Activated naive CD4-positive, alpha-beta T cell treated with anti-CD3 and anti-CD28 coated beads, Interleukin-2, amount 10 ng/mL, durations not matched to agents 7 days and 5 days (primary cell): ENCODE measurements around the gene CGB8.

Experiments used
- CTCF ChIA-PET: fragments of 350-600 bp; sonication (Branson Sonifier 250); formaldehyde crosslinking; loops from one replicate; lab custom pipeline; 2021; ENCODE audit warnings: antibody characterized with exemption; lab: Charles Lee
- DNase-seq: peaks from one replicate; pipeline ENCODE4 v3.0.0-alpha.2; 2020
- H3K27ac Mint-ChIP-seq: one replicate; pipeline ENCODE4 v1.8.0; 2021; ENCODE audit warnings: mild to moderate bottlenecking, moderate library complexity, mixed read lengths
- H3K27me3 Mint-ChIP-seq: one replicate; pipeline ENCODE4 v1.8.0; 2021; ENCODE audit warnings: mild to moderate bottlenecking, mixed read lengths
- H3K36me3 Mint-ChIP-seq: one replicate; pipeline ENCODE4 v1.8.0; 2021; ENCODE audit warnings: mixed read lengths
- H3K4me1 Mint-ChIP-seq: one replicate; pipeline ENCODE4 v1.8.0; 2021; ENCODE audit warnings: mixed read lengths
- H3K4me3 Mint-ChIP-seq: one replicate; pipeline ENCODE4 v1.8.0; 2021; ENCODE audit warnings: mild to moderate bottlenecking, moderate library complexity, mixed read lengths
- H3K9me3 Mint-ChIP-seq: one replicate; pipeline ENCODE4 v1.8.0; 2021; ENCODE audit warnings: mixed read lengths

CGB8 gene

DNA sequence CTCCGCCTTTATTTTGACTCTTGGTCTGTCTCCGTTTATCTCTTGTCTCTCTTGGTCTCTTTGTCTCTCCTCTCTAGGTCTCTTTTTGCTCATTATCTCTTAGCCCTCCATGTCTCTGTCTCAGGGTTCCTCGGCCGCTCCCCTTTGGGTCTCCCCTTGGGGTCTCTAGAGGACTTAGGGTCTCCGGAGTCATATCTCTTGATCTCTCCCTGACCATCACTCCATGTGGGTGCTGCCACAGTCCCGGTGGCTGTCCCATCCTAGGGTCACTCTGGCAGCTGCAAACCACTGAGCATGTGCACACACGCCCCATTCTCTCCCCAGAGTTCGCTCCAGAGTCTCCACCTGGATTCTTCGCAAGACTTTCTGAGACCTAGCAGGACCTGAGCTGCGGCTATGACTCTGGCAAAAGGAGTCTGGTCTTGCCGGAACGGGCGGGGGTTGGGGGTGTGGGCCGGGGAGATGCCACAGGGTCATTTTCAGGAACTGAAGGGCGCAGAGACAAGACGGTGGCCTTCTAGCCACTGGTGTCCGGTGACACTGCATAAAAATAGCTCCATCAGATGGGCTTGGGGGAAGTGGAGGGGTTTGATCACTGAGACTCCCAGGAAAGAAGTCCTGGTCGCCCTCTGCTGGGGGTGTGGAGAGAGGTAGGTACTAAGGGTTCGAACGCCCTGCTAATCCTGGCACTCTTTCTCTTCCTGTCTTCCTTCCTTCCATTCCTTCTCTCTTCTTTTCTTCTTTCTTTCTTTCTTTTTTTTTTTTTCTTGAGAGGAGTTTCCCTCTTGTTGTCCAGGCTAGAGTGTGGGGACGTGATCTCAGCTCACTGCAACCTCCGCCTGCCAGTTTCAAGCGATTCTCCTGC is 24.8 kb upstream of the CGB8 start:
- peaks cover 5% of the 10 kb centered on the region for H3K36me3 Mint-ChIP-seq
- H3K9me3 Mint-ChIP-seq, result no peaks in the 10 kb centered on the region
- H3K27ac Mint-ChIP-seq, result peak overlapping the region; percentile 62
- DNase-seq, result peak; percentile 39
- H3K4me3 Mint-ChIP-seq, result peak overlapping the region; percentile 21
- H3K4me1 Mint-ChIP-seq, result peaks cover 15% of the 10 kb centered on the region
- CTCF ChIA-PET, result interaction anchor here (0.6 to 2.3 kb wide), 8 partner anchors 9 to 76 kb away, joined by 3 to 7 read pairs (median 3); no protein-coding TSS in a partner anchor
- peaks cover 79% of the 10 kb centered on the region for H3K27me3 Mint-ChIP-seq

DNA sequence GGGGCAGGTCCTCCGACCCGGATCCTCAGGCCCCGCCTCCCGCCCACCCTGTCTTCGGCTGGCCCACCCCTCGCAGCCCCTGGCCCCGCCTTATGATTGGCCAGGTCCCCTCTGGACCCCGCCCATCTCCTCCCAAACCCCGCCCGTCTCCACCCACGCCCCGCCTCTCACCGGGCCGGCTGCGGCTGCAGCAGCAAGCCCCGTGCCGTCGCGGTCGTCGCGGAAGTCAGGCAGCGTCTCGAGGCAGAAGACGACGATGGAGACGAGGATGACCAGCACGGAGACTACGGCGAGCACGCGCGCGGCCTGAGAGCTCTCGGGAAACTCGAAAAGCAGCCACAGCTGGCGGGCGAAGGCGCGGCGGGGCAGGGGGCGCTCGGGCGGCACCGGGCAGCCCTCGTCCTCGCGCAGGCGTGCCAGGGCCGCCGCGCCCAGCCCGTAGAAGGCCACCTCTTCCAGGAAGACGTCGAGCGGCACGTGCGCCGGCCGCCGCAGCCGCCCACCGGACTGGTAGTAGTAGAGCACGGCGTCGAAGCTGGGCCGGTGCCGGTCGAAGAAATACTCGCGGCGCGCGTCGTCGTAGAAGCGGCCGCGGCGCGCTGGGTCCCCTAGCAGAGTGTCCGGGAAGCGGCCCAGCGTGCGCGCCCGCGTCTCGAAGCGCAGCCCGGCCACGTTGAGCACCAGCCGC is 23.1 kb upstream of the CGB8 start:
- Mint-ChIP-seq H3K4me1 (peaks cover 15% of the 10 kb centered on the region), H3K9me3 (no peaks in the 10 kb centered on the region), H3K27me3 (peaks cover 92% of the 10 kb centered on the region), H3K27ac (no peak overlapping the region), H3K4me3 (no peak overlapping the region), H3K36me3 (peaks cover 5% of the 10 kb centered on the region)
- CTCF ChIA-PET, result no interaction called here
- DNase-seq, result peak; percentile 49

DNA sequence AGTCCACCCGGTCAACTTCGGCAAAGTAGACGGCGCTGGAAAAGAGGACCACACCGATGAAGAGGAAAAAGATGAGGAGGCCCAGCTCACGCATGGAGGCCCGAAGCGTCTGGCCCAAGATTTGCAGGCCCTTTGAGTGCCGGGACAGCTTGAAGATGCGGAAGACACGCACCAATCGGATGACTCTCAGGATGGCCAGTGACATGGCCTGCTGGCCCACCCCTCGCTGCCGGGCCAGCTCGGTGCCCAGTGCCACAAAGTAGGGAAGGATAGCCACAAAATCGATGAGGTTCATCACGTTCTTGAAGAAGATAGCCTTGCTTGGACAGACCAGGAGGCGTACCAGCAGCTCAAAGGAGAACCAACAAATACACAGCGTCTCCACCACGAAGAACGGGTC is 21.5 kb upstream of the CGB8 start:
- peaks cover 5% of the 10 kb centered on the region for H3K36me3 Mint-ChIP-seq
- H3K27ac Mint-ChIP-seq, result no peak overlapping the region
- H3K4me1 Mint-ChIP-seq, result peaks cover 15% of the 10 kb centered on the region
- H3K27me3 Mint-ChIP-seq, result peaks cover 95% of the 10 kb centered on the region
- no peak overlapping the region for H3K4me3 Mint-ChIP-seq
- DNase-seq, result no peak
- CTCF ChIA-PET, result interaction anchor here (0.9 to 1.3 kb wide), 2 partner anchors 28 to 156 kb away, joined by 3 read pairs; no protein-coding TSS in a partner anchor
- H3K9me3 Mint-ChIP-seq, result no peaks in the 10 kb centered on the region

DNA sequence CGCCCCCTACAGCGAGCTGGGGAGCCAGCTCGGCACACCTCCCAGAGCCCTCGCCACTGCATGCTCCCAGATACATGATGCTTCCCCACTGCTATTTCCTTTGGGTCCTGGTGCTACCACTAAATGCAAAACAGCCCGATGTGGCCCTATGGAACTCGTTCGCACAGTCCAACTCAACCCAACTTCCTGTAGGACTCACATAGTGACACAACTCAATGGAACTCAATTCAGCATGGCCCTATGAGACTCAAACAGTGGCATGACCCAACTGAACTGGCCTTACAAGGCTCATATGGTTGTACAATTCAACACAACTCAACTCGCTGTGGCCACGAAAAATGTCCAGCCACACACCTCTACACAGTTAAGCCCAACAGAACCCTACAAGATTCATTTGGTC is 20.1 kb upstream of the CGB8 start:
- H3K36me3 Mint-ChIP-seq, result peaks cover 5% of the 10 kb centered on the region
- H3K9me3 Mint-ChIP-seq, result no peaks in the 10 kb centered on the region
- no peak overlapping the region for H3K4me3 Mint-ChIP-seq
- CTCF ChIA-PET, result interaction anchor here (1.8 kb wide), 1 partner anchor 130 kb away, joined by 7 read pairs; no protein-coding TSS in a partner anchor
- no peak for DNase-seq
- peaks cover 15% of the 10 kb centered on the region for H3K4me1 Mint-ChIP-seq
- no peak overlapping the region for H3K27ac Mint-ChIP-seq
- peaks cover 96% of the 10 kb centered on the region for H3K27me3 Mint-ChIP-seq

DNA sequence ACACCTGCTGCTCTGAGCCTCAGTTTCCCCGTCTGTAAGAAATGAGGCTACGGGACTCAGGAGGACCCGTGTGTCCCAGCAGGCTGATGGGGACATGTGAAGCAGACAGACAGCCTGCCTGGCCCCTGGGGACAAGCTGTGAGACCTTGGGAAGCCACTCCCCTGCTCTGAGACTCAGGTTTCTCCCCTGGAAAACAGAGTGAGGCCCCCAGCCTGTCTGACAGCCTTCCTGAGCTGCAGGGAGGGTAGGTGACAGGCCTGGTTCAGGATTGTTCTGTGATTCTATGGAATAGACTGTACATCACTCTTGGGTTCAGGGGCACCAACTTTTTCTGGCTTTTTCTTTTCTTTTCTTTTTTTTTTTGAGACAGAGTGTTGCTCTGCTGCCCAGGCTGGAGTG is 18.6 kb upstream of the CGB8 start:
- Mint-ChIP-seq H3K36me3 (no peaks in the 10 kb centered on the region), H3K27me3 (peaks cover 96% of the 10 kb centered on the region), H3K4me1 (peaks cover 6% of the 10 kb centered on the region), H3K4me3 (no peak overlapping the region), H3K9me3 (no peaks in the 10 kb centered on the region), H3K27ac (no peak overlapping the region)
- CTCF ChIA-PET, result no interaction called here
- DNase-seq, result no peak

DNA sequence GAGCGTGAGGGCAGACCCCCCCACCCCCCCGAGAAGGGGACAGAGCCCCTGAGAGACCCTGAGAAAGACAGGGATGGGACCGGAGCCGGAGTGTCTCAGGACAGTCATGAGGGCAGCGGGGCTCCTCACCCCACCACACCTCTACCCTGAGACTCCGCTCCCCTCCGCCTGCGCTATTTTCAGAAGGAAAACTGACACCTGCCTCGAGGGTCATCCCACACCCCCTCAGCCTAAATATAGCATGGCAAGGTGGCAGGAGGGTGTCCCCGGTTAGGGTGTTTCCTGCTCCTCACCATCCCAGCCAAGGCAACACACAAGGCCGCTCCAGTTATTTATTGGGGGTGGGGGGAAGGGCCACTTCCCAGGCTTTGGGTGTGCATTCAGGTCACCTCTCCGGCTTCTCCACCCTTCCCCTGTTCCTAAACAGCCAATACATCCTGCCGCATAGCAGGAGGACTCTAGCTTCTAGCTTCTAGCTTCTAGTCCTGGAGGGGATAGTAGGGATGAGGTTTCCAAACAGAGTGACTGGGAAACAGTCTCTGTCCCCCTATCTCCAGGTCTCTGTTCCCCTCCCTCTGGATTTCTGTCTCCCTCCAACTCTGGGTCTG is 17.1 kb upstream of the CGB8 start:
- CTCF ChIA-PET, result interaction anchor here (1.2 kb wide), 1 partner anchor 32 kb away, joined by 3 read pairs; no protein-coding TSS in a partner anchor
- Mint-ChIP-seq H3K9me3 (no peaks in the 10 kb centered on the region), H3K4me3 (no peak overlapping the region), H3K27me3 (peaks cover 98% of the 10 kb centered on the region), H3K4me1 (no peaks in the 10 kb centered on the region), H3K36me3 (no peaks in the 10 kb centered on the region), H3K27ac (no peak overlapping the region)
- DNase-seq, result no peak

DNA sequence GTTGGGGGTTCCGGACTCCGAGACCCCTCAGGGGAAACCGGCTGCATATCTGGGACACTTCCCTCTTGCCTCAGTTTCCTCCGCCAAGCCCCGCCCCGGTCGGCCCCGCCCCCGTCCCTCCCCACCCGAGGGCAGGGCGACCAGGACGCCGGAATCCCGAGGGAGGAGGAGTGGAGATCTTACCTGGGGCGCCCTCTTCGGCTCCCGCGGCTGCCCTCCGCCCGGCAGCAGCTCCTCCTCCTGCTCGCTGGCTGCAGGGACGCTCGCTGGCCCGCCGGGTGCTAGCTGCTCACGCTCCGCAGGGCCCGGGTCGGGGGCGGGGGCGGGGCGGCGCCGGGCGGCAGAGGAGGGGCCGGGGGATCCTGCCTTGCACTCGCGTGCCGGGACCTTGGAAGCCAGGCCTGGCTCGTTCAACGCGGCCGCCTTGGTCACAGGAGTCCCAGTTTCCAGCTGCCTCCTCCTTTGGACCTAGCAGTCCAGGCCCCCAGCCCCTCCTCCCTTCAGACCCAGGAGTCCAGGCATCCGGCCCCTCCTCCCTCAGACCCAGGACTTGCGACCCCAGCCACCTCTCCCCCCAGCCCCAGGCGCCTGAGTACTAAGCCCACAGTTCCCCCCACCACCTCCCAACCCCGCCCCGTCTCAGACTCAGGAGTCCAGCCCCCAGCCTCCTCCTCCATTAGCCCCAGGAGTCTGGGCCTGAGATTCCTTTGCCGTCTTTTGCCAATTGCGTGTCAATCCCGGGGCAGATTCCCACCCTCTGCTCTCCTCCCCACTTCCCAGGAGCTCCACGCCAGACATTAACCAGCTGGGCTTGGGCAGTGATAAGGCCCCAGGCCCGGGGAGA is 16.1 kb upstream of the CGB8 start, which contains the start of gene NTF4:
TSS of gene NTF4 (minus strand) at position 51 of the 844 bp plus-strand sequence. CDS start 2,821 bp downstream, outside the sequence.
- Mint-ChIP-seq H3K9me3 (no peaks in the 10 kb centered on the region), H3K27me3 (peaks cover 98% of the 10 kb centered on the region), H3K4me3 (no peak within 1 kb of the TSS), H3K36me3 (no peaks in the 10 kb centered on the region), H3K4me1 (no peaks in the 10 kb centered on the region), H3K27ac (no peak within 1 kb of the TSS)
- CTCF ChIA-PET, result interaction anchor here (1.2 kb wide), 1 partner anchor 33 kb away, joined by 3 read pairs; no protein-coding TSS in a partner anchor
- no peak for DNase-seq

DNA sequence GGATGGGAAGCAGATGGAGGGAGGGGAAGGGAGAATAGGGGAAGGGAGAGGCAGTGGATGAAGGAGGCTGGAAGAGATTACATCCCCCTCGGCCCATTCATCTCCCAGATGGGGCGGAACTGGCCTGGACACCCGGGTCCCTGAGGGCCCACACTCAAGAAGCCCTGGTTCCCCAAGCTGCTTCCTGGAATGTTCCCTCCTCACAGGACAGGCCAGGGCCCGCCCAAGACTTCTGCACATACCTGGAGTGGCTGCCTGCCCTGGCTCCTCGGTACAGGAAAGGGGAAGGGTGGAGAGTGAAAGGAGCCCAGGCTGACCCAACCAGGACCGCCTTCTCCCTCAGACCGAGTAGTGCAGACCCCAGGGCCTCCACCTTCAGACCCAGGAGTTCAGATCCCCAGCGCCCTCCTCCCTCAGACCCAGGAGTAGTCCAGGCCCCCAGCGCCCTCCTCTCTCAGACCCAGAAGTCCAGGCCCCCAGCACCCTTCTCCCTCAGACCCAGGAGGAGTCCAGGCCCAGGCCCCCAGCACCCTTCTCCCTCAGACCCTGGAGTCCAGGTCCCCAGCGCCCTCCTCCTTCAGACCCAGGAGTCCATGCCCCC is 15.2 kb upstream of the CGB8 start:
- DNase-seq, result no peak
- CTCF ChIA-PET, result interaction anchor here (0.6 kb wide), 1 partner anchor 25 kb away, joined by 3 read pairs; no protein-coding TSS in a partner anchor
- Mint-ChIP-seq H3K27me3 (peaks cover 100% of the 10 kb centered on the region), H3K27ac (no peak overlapping the region), H3K4me3 (no peak overlapping the region), H3K9me3 (no peaks in the 10 kb centered on the region), H3K4me1 (no peaks in the 10 kb centered on the region), H3K36me3 (no peaks in the 10 kb centered on the region)

DNA sequence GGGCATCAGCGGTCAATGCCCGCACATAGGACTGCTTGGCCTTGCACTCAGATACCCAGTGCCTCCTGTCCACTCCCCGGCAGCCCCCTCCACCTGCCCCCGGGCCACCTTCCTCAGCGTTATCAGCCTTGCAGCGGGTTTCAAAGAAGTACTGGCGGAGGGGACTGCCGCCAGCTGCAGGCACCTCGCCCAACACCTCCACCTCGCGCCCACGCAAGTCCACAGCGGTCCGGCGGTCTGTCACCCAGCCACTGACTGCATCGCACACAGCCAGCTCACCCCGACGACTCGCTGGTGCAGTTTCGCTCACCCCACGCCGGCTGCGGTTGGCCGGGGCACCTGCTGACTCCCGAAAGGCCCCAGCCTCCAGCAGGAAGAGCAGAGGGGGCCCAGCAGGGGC is 12.5 kb upstream of the CGB8 start:
- Mint-ChIP-seq H3K4me1 (peaks cover 19% of the 10 kb centered on the region), H3K4me3 (no peak overlapping the region), H3K9me3 (no peaks in the 10 kb centered on the region), H3K36me3 (peaks cover 3% of the 10 kb centered on the region), H3K27me3 (peaks cover 100% of the 10 kb centered on the region), H3K27ac (no peak overlapping the region)
- DNase-seq, result no peak
- CTCF ChIA-PET, result interaction anchor here (1.8 kb wide), 1 partner anchor 85 kb away, joined by 4 read pairs; no protein-coding TSS in a partner anchor

DNA sequence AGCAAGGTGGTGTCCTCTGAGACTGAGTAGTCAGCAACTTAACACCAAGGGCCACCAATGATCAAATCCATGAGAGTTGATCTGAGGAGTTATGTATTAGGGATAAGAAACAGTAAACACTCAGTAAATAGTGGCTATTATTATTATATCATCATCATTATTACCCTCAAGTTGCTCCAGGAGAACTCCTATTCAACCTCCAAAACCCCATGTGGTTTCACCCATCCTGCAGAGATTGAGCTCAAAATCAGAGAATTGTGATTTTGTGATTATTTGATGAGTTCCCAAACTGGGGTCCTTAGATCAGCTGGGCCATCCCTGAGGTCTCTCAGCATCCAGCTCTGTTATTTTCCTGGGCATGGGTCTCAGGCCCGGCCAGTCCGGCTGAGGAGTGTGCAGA is 12.1 kb upstream of the CGB8 start:
- CTCF ChIA-PET, result interaction anchor here (1.8 kb wide), 1 partner anchor 85 kb away, joined by 4 read pairs; no protein-coding TSS in a partner anchor
- H3K4me3 Mint-ChIP-seq, result no peak overlapping the region
- H3K36me3 Mint-ChIP-seq, result peaks cover 3% of the 10 kb centered on the region
- peaks cover 22% of the 10 kb centered on the region for H3K4me1 Mint-ChIP-seq
- H3K27ac Mint-ChIP-seq, result no peak overlapping the region
- peaks cover 100% of the 10 kb centered on the region for H3K27me3 Mint-ChIP-seq
- DNase-seq, result no peak
- H3K9me3 Mint-ChIP-seq, result no peaks in the 10 kb centered on the region

DNA sequence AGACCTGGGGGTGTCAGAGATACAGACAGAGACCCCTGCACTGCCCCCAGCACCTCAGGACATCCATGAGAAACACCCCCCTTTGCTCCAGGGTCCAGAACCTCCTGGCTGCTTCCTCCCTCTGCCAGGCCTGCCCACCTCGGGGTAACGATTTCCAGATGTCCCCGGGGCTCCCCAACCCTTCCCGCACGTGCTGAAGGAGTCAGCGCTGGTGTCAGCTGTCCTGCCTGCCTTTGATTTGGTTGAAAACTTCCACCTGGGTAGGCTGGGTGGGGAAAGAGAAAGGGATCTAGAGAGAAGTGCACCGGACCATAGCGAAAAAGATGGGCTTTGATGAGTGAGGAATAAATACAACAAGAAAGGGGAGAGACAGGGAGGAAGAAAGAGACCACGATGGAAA is 10.1 kb upstream of the CGB8 start:
- H3K27ac Mint-ChIP-seq, result no peak overlapping the region
- peaks cover 97% of the 10 kb centered on the region for H3K27me3 Mint-ChIP-seq
- CTCF ChIA-PET, result no interaction called here
- no peak overlapping the region for H3K4me3 Mint-ChIP-seq
- DNase-seq, result no peak
- peaks cover 26% of the 10 kb centered on the region for H3K4me1 Mint-ChIP-seq
- no peaks in the 10 kb centered on the region for H3K9me3 Mint-ChIP-seq
- H3K36me3 Mint-ChIP-seq, result peaks cover 3% of the 10 kb centered on the region

DNA sequence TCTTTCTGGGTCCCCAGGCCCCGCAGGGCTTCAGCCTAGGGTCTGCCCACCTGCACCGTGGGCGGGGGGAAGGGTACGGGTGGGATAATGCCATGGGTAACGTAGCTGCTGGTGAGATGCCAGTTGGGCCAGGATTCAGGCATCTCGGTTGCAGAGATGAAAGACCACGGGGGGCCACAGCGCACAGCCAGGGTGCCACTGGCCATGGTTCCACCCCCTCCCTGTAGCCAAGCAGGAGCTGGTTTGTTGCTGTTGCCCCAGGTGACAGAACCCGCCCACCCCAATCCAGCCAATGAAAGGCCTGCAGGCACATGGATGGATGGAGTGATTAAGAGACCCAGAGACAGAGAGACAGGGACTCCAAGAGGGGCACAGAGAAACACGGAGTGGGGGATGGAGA is 9.7 kb upstream of the CGB8 start:
- CTCF ChIA-PET, result no interaction called here
- Mint-ChIP-seq H3K36me3 (peaks cover 3% of the 10 kb centered on the region), H3K4me3 (no peak overlapping the region), H3K27ac (no peak overlapping the region), H3K27me3 (peaks cover 97% of the 10 kb centered on the region), H3K4me1 (peaks cover 26% of the 10 kb centered on the region), H3K9me3 (no peaks in the 10 kb centered on the region)
- DNase-seq, result no peak

DNA sequence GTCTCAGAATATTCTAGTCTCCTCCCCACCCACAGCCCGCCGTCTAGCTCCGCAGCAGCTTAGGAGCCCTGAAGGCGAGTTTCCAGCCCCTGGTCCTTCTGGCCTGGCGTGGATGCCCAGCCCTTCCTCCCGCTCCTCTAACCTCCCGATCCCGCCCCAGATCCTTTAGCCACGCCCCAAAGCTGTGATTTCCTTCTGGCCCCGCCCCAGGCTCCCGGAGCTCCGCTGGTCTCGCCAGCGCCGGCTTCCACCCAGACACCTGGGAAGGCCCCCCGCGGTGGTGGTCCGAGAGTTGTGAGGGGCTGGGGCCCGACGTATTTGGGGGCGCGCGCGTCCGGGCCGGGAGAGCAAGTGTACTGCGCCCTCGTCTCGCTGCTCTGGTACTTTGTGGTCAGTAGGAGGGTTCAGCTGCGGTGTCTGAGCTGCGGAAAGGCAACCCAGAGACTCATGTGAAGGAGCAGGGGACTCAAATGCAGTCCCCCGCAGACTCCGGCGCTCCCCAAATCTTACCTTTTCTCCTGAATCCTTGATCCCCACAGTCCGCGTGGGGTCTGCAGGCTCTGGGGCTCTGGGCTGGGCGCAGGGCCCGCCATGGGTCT is 8.8 kb upstream of the CGB8 start, which contains the start of gene CGB7:
TSS of gene CGB7 (minus strand) at position 114 of the 599 bp plus-strand sequence. CDS start 2,374 bp downstream, outside the sequence.
- peak; percentile 65 for DNase-seq
- Mint-ChIP-seq H3K36me3 (peaks cover 3% of the 10 kb centered on the region), H3K9me3 (no peaks in the 10 kb centered on the region), H3K27ac (no peak within 1 kb of the TSS), H3K4me3 (peak within 1 kb of the TSS; percentile 70), H3K27me3 (peaks cover 94% of the 10 kb centered on the region), H3K4me1 (peaks cover 26% of the 10 kb centered on the region)
- CTCF ChIA-PET, result no interaction called here
